Brain pericyte (primary cell): ENCODE measurements around the gene RSPH1.

Experiments
- DNase-seq: peaks from one replicate; pipeline ENCODE4 v3.0.0-alpha.2; 2012; ENCODE audit warnings: low read depth, low spot score

Gene RSPH1

GRCh38 chr21:42467140-42467983 lies 28.7 kb downstream of the RSPH1 start:
- no peak for DNase-seq

- DNase-seq = no peak
Observed at GRCh38 chr21:42466700-42467099, 29.3 kb downstream of the RSPH1 start.

GRCh38 chr21:42465803-42466127 lies 30.3 kb downstream of the RSPH1 start:
- no peak for DNase-seq

GRCh38 chr21:42465008-42465802 lies 30.8 kb downstream of the RSPH1 start:
- peak; percentile 21 for DNase-seq

- DNase-seq = no peak
Observed at GRCh38 chr21:42463861-42464515, 32.0 kb downstream of the RSPH1 start.

GRCh38 chr21:42461881-42462877 lies 33.8 kb downstream of the RSPH1 start:
- no peak for DNase-seq

- DNase-seq = no peak
Observed at GRCh38 chr21:42461185-42461520, 34.9 kb downstream of the RSPH1 start.

GRCh38 chr21:42460391-42461184 lies 35.4 kb downstream of the RSPH1 start:
- DNase-seq = no peak

GRCh38 chr21:42459546-42460215 lies 36.3 kb downstream of the RSPH1 start:
- no peak for DNase-seq

GRCh38 chr21:42459082-42459460 lies 37.0 kb downstream of the RSPH1 start:
- no peak for DNase-seq

- no peak for DNase-seq
Observed at GRCh38 chr21:42456457-42456856, 39.6 kb downstream of the RSPH1 start.

GRCh38 chr21:42455754-42456440 lies 40.1 kb downstream of the RSPH1 start:
- DNase-seq = no peak

- DNase-seq = no peak
Observed at GRCh38 chr21:42455196-42455595, 40.8 kb downstream of the RSPH1 start.

- no peak for DNase-seq
Observed at GRCh38 chr21:42454786-42455185, 41.2 kb downstream of the RSPH1 start.

- DNase-seq = no peak
Observed at GRCh38 chr21:42453986-42454570, 41.9 kb downstream of the RSPH1 start.

- no peak for DNase-seq
Observed at GRCh38 chr21:42453224-42453985, 42.6 kb downstream of the RSPH1 start.

GRCh38 chr21:42452401-42453223 lies 43.4 kb downstream of the RSPH1 start:
- no peak for DNase-seq
